ENCODE measurements around the gene ADAMTS7. TPM values are rescaled to one million over a fixed set of nuclear protein-coding genes. Genes with fewer than 3 reads are reported as not detected.
"Not testable (repeated sequence)": the region's sequence is repeated elsewhere in the genome, so short reads cannot be mapped to it uniquely, and the experiment has no call there.

Gene ADAMTS7
- total RNA-seq, 1 experiment from 2014 or later, result 23.1 TPM

DNA sequence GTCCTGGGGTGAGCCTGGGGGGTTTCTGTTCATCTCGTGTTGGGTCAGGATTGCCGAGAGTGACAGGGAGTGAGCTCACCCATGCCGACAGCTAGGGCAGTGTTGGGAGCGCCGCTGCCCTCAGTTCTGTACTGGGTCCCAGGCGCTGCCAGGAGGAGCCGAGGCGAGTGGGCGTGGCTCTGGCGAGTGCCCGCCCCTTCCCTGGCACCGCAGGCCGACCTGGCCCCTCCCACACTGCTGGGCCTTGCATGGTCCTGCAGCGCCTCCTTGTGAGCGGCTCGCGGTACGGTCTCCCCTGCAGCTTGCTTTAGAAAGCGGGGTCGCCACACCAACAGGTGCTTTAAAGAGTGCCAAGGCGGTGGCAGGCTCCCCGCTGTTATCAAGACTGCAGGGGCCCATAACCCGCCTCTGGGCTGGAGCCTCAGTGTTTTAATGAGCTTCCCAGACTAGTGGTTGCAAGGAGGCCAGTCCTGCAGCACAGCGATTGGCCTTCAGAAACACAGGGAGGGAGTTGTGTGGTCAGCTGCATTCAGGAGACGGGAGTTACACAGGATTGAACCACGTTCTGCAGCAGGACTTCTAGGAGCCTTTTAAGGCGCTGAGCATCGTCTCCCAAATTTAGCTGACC is 60.2 kb downstream of the ADAMTS7 start:
- H4K20me1 ChIP-seq (ENCODE audit: control insufficient read depth, insufficient read depth, insufficient read length); H2BK15ac ChIP-seq (ENCODE audit: low read depth, low read length); H3K27ac Mint-ChIP-seq; H3K4me1 Mint-ChIP-seq; H2BK12ac ChIP-seq (ENCODE audit: insufficient read length, low read depth, low read length); H3T11ph ChIP-seq (ENCODE audit: low read length); H3K79me2 ChIP-seq (ENCODE audit: insufficient read depth, low read length); H3K4ac ChIP-seq (ENCODE audit: low read depth, low read length); H4K8ac ChIP-seq (replicated peaks; ENCODE audit: insufficient read length, low read depth, low read length); H3K14ac ChIP-seq (ENCODE audit: insufficient read depth, low read length); H4K91ac ChIP-seq (ENCODE audit: insufficient read length, low read depth, low read length); H3K23me2 ChIP-seq (ENCODE audit: insufficient read length, low read depth, low read length, poor library complexity, severe bottlenecking); H3K18ac ChIP-seq (ENCODE audit: insufficient read length, low read depth, low read length); H2AK5ac ChIP-seq (ENCODE audit: insufficient read length, low read length); H3K56ac ChIP-seq (ENCODE audit: insufficient read length, low read depth, low read length); H2AFZ ChIP-seq (ENCODE audit: low read length); H2BK5ac ChIP-seq (ENCODE audit: insufficient read length, low read length); H3K4me2 ChIP-seq (ENCODE audit: insufficient read depth, insufficient read length, low read length); H3K27me3 ChIP-seq (ENCODE audit: insufficient read depth, low read length); H3K9ac ChIP-seq (ENCODE audit: extremely low read depth, insufficient read length, low read length); H3K79me1 ChIP-seq (ENCODE audit: insufficient read depth, low read depth, low read length, poor library complexity, severe bottlenecking); H2BK120ac ChIP-seq (ENCODE audit: low read depth, low read length, poor library complexity, severe bottlenecking); H3K36me3 Mint-ChIP-seq (ENCODE audit: insufficient read depth in 1 of 3, low read depth in 3 of 3); H3K9me3 ChIP-seq (ENCODE audit: control insufficient read depth, low read depth, low read length); H4K5ac ChIP-seq (ENCODE audit: insufficient read length, low read depth, low read length); H3K4me1 ChIP-seq (ENCODE audit: insufficient read depth, low read length); H3K9me3 Mint-ChIP-seq; H2BK20ac ChIP-seq (ENCODE audit: low read depth, low read length, poor library complexity, severe bottlenecking); H3K27ac ChIP-seq (ENCODE audit: insufficient read length, low read depth, low read length); H3K23ac ChIP-seq (ENCODE audit: insufficient read length, low read depth, low read length): not testable (repeated sequence)
- peak; percentile 89 for TF ChIP-seq CTCF (conservative IDR thresholded peaks at IDR 0.05)
- no CpG with 5 or more reads among the region's 28 CpGs for WGBS (ENCODE audit: extremely low coverage, insufficient read length, low lambda C conversion rate)
- peaks cover 15% of the 10 kb centered on the region for H3K27me3 Mint-ChIP-seq (ENCODE audit: low read depth)
- peak; percentile 96 for DNase-seq
- H3K4me3 Mint-ChIP-seq, result peak overlapping the region; percentile 23 to 56
